GM23248 (cell line): ENCODE measurements around the gene PSMD12.

Experiments
- EZH2 ChIP-seq: fragments of 200-600 bp; sonication (generic); IDR thresholded peaks from 2 replicates; pipeline ENCODE4 v1.6.1; 2018; ENCODE audit warnings: antibody characterized with exemption, mild to moderate bottlenecking; ENCODE audit not compliant: insufficient read depth, poor library complexity, severe bottlenecking
- EZH2phosphoT487 ChIP-seq: fragments of 200-600 bp; sonication (generic); IDR thresholded peaks from 2 replicates; pipeline ENCODE4 v1.6.1; 2018; ENCODE audit warnings: antibody characterized with exemption, moderate library complexity, mild to moderate bottlenecking, low read depth; ENCODE audit not compliant: insufficient read depth

DNA sequence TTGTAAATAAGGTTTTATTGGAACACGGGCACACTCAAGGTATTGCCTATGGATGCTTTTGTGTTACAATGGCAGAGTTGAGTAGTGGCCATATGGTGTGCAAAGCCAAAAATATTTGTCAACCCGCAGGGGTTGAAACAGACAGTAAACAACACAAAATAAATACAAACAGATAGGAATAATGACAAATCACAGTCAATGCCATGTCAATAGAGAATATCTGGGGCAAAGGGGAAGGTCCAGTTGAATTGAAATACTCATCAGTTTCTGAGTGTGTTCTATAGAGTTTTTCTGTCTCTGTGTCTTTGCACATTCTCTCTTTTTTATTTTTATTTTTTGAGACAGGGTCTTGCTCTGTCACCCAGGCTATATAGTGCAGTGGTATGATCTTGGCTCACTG lies 48.2 kb upstream of the PSMD12 start:
- TF ChIP-seq EZH2phosphoT487 (no peak), EZH2 (no peak)
